Activated CD8-positive, alpha-beta T cell treated with anti-CD3 and anti-CD28 coated beads for 36 hours (primary cell): ENCODE results near the gene LRPPRC. TPM values are rescaled to one million over a fixed set of nuclear protein-coding genes. Genes with fewer than 3 reads are reported as not detected.

Experiments
- ATAC-seq: fragments of 200-7000 bp; cut with Tn5 transposase; one replicate; pipeline ENCODE4 v1.10.0; 2021; ENCODE audit warnings: mild to moderate bottlenecking, moderate library complexity
- CTCF ChIA-PET: fragments of 350-600 bp; sonication (Branson Sonifier 250); formaldehyde crosslinking; loops from one replicate; lab custom pipeline; 2021; ENCODE audit warnings: antibody characterized with exemption; lab: Charles Lee
- POLR2A ChIA-PET: fragments of 350-600 bp; sonication (Branson Sonifier 250); formaldehyde crosslinking; loops from one replicate; lab custom pipeline; 2021; ENCODE audit warnings: antibody characterized with exemption; lab: Charles Lee
- DNase-seq: peaks from one replicate; pipeline ENCODE4 v3.0.0-alpha.2; 2020
- H3K27ac Mint-ChIP-seq: one replicate; pipeline ENCODE4 v1.8.0; 2021; ENCODE audit warnings: mild to moderate bottlenecking, mixed read lengths
- H3K27me3 Mint-ChIP-seq: one replicate; pipeline ENCODE4 v1.8.0; 2021; ENCODE audit warnings: mixed read lengths
- H3K36me3 Mint-ChIP-seq: one replicate; pipeline ENCODE4 v1.8.0; 2021; ENCODE audit warnings: low read depth, mixed read lengths
- H3K4me1 Mint-ChIP-seq: one replicate; pipeline ENCODE4 v1.8.0; 2021; ENCODE audit warnings: low read depth, mixed read lengths
- H3K4me3 Mint-ChIP-seq: one replicate; pipeline ENCODE4 v1.8.0; 2021; ENCODE audit warnings: mild to moderate bottlenecking, moderate library complexity, mixed read lengths
- H3K9me3 Mint-ChIP-seq: one replicate; pipeline ENCODE4 v1.8.0; 2021; ENCODE audit warnings: mixed read lengths
- CTCF ChIP-seq: fragments of 200-600 bp; IDR thresholded peaks from one replicate; pipeline ENCODE4 v1.8.0; 2022; ENCODE audit warnings: antibody characterized with exemption, mild to moderate bottlenecking
- intact Hi-C: fragments of 100-400 bp; cut with micrococcal nuclease; formaldehyde crosslinking; loops from one replicate; pipeline ENCODE4 v1.10.0; 2022
- total RNA-seq, 2 experiments: library from RNA; stranded (reverse); gene quantifications; one replicate each; pipeline ENCODE4 v1.2.3, GENCODE V29; 2021

Gene LRPPRC
- total RNA-seq, 2 experiments from 2014 or later, result 207 to 225 TPM

DNA sequence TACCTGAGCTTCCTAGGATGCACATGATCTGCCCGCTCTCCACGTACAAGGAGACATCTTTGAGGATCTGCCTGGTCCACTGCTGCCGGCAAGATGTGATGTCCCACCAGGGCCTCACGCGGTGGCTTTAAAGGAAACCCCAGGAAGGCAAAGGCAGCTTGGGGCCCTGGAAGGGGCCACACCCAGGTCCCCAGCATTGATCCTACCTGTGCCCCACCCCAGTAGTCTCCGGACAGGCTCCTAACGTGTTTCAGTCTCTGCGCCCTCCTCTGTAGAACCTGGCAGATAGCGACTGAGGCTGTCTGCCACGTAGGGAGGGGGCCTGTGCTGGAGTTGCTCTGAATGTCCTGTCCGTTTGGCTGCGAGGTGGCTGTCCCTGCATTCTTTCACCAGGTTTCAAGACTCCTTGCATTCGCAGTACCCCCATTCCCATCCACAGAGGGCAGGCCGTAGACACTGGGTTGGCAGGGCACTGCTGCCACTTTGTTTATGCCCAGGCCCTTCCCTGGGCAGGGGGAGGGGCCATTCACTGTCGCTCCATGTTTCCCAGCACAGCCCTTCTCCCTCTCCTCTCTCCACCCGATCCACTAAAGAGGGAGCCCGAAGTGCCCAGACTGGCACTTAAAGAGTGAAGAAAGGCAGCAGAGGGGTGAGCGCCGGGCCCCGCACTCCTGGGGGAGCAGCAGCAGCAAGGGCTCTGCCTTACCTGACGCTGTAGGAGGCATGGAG lies 157.8 kb downstream of the LRPPRC start:
- ChIA-PET POLR2A (no interaction called here), CTCF (no interaction called here)
- ATAC-seq (no peak), DNase-seq (no peak)
- H3K4me1 Mint-ChIP-seq, result no peaks in the 10 kb centered on the region
- no peak overlapping the region for H3K4me3 Mint-ChIP-seq
- no peaks in the 10 kb centered on the region for H3K36me3 Mint-ChIP-seq
- H3K27me3 Mint-ChIP-seq, result no peaks in the 10 kb centered on the region
- intact Hi-C loops, result no loop called here
- H3K9me3 Mint-ChIP-seq, result no peaks in the 10 kb centered on the region
- H3K27ac Mint-ChIP-seq, result no peak overlapping the region
- TF ChIP-seq CTCF, result no peak

GRCh38 chr2:43837033-43837432 lies 158.8 kb downstream of the LRPPRC start:
- Mint-ChIP-seq H3K4me1 (no peaks in the 10 kb centered on the region), H3K4me3 (no peak overlapping the region), H3K9me3 (no peaks in the 10 kb centered on the region), H3K27ac (no peak overlapping the region), H3K27me3 (no peaks in the 10 kb centered on the region), H3K36me3 (no peaks in the 10 kb centered on the region)
- CTCF ChIA-PET, result no interaction called here
- ATAC-seq (no peak), DNase-seq (no peak)
- intact Hi-C loops, result no loop called here
- no peak for TF ChIP-seq CTCF
- POLR2A ChIA-PET, result no interaction called here

Other genes with a start within 250 kb of the LRPPRC start
- 1 to 10 TPM; 6.3 to 6.9 TPM for gene DYNC2LI1, start 221.9 kb downstream of the LRPPRC start, total RNA-seq
- not detected for gene ABCG5, start 157.2 kb downstream of the LRPPRC start, total RNA-seq
- gene ABCG8, start 157.0 kb downstream of the LRPPRC start, total RNA-seq, result not detected
- 10 to 100 TPM; 37.1 to 40.7 TPM for gene PPM1B, start 172.9 kb upstream of the LRPPRC start, total RNA-seq